ENCODE measurements around the gene MCOLN2. TPM values are rescaled to one million over a fixed set of nuclear protein-coding genes. Genes with fewer than 3 reads are reported as not detected.

Gene MCOLN2
- total RNA-seq, 1 experiment from 2014 or later: 3.8 TPM

Other genes starting within 250 kb of the MCOLN2 start
- gene LPAR3, start 103.9 kb downstream of the MCOLN2 start, total RNA-seq (2021): 26.8 to 33.3 TPM (median 27.6 TPM) in 3 replicates
- gene MCOLN3, start 51.4 kb upstream of the MCOLN2 start, total RNA-seq (2021): 3.5 to 6.4 TPM (median 3.8 TPM) in 3 replicates
- gene SYDE2, start 203.9 kb upstream of the MCOLN2 start, total RNA-seq (2021): 11.0 to 13.8 TPM (median 11.4 TPM) in 3 replicates